Measurements from ENCODE around the gene ATP6V1C2. TPM values are rescaled to one million over a fixed set of nuclear protein-coding genes. Genes with fewer than 3 reads are reported as not detected.
A peak's percentile ranks its signal among the peaks of the same experiment; 100 is the strongest.

ATP6V1C2 gene
- total RNA-seq, 1 donor from 2014 or later = under 0.01 TPM

- DNase-seq (ENCODE audit: low read depth in 2 of 2) = no peak
Measured at GRCh38 chr2:10732924-10733565, 11.6 kb downstream of the ATP6V1C2 start.

- no peak for DNase-seq (ENCODE audit: low read depth in 2 of 2)
Measured at GRCh38 chr2:10733566-10733925, 12.1 kb downstream of the ATP6V1C2 start.

- DNase-seq (ENCODE audit: low read depth in 2 of 2) = no peak
Measured at GRCh38 chr2:10733980-10734379, 12.6 kb downstream of the ATP6V1C2 start.

GRCh38 chr2:10738192-10738591 is 16.8 kb downstream of the ATP6V1C2 start:
- no peak for DNase-seq (ENCODE audit: low read depth in 2 of 2)

GRCh38 chr2:10740226-10740625 is 18.8 kb downstream of the ATP6V1C2 start:
- no peak for DNase-seq (ENCODE audit: low read depth in 2 of 2)

- DNase-seq (ENCODE audit: low read depth in 2 of 2) = no peak
Measured at GRCh38 chr2:10741139-10741538, 19.7 kb downstream of the ATP6V1C2 start.

- DNase-seq (ENCODE audit: low read depth in 2 of 2) = no peak
Measured at GRCh38 chr2:10742666-10743065, 21.2 kb downstream of the ATP6V1C2 start.

- no peak for DNase-seq (ENCODE audit: low read depth in 2 of 2)
Measured at GRCh38 chr2:10750610-10751009, 29.2 kb downstream of the ATP6V1C2 start.

GRCh38 chr2:10752236-10752635 is 30.8 kb downstream of the ATP6V1C2 start:
- DNase-seq (ENCODE audit: low read depth in 2 of 2) = no peak

- DNase-seq (ENCODE audit: low read depth in 2 of 2) = no peak
Measured at GRCh38 chr2:10753156-10753555, 31.7 kb downstream of the ATP6V1C2 start.

GRCh38 chr2:10753876-10754275 is 32.4 kb downstream of the ATP6V1C2 start:
- DNase-seq (ENCODE audit: low read depth in 2 of 2) = no peak

- DNase-seq (ENCODE audit: low read depth in 2 of 2) = no peak
Measured at GRCh38 chr2:10755621-10756020, 34.2 kb downstream of the ATP6V1C2 start.

GRCh38 chr2:10757814-10758286 is 36.4 kb downstream of the ATP6V1C2 start:
- no peak for DNase-seq (ENCODE audit: low read depth in 2 of 2)

GRCh38 chr2:10759151-10759714 is 37.8 kb downstream of the ATP6V1C2 start:
- DNase-seq (ENCODE audit: low read depth in 2 of 2) = no peak

GRCh38 chr2:10760794-10761504 is 39.5 kb downstream of the ATP6V1C2 start:
- no peak for DNase-seq (ENCODE audit: low read depth in 2 of 2)

- no peak for DNase-seq (ENCODE audit: low read depth in 2 of 2)
Measured at GRCh38 chr2:10761591-10761990, 40.2 kb downstream of the ATP6V1C2 start.

- peak in 1 of 2 donors; percentile 13 for DNase-seq (ENCODE audit: low read depth in 2 of 2)
Measured at GRCh38 chr2:10762651-10763460, 41.4 kb downstream of the ATP6V1C2 start.

- DNase-seq (ENCODE audit: low read depth in 2 of 2) = peak in 1 of 2 donors; percentile 27
Measured at GRCh38 chr2:10763461-10763800, 42.0 kb downstream of the ATP6V1C2 start.

- DNase-seq (ENCODE audit: low read depth in 2 of 2) = no peak
Measured at GRCh38 chr2:10764096-10764785, 42.8 kb downstream of the ATP6V1C2 start.

GRCh38 chr2:10764896-10765295 is 43.5 kb downstream of the ATP6V1C2 start:
- no peak for DNase-seq (ENCODE audit: low read depth in 2 of 2)

GRCh38 chr2:10765461-10765860 is 44.0 kb downstream of the ATP6V1C2 start:
- DNase-seq (ENCODE audit: low read depth in 2 of 2) = no peak
